ENCODE measurements around the gene WAS. TPM values are rescaled to one million over a fixed set of nuclear protein-coding genes. Genes with fewer than 3 reads are reported as not detected.

The WAS gene
- total and polyA plus RNA-seq, 2 of the 8 experiments (the other 6 are each of a cell fraction or from before 2014, with no cell fraction given): 0.63 to 0.65 TPM

DNA sequence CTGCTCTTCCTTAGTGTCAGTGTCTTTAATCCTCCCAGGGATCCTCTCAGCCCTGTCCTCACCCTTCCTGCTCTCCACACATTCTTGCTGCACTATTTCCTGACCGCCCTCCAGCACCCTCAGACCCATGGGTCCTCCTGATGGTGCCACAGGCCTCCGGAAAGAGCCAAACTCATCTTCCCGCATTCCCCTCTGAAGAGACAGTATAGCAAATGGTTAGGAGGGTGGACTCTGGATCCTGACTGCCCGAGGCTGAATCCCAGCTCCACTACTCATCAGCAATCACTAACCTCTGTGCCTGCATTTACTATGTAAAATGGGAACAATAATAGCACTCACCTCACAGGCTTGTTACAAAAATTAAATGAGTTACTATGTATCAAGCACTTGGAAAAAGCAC, 19.1 kb downstream of the WAS start:
- H3K23ac ChIP-seq (ENCODE audit: insufficient read length): no peak overlapping the region
- no peaks in the 10 kb centered on the region for H3K27me3 ChIP-seq (replicated peaks in 1 of 4; ENCODE audit: control insufficient read depth in 3 of 4, extremely low read depth in 1 of 4, insufficient read depth in 3 of 4, low read length in 3 of 4)
- no peaks in the 10 kb centered on the region for H3K23me2 ChIP-seq (ENCODE audit: low read depth, low read length)
- no peak overlapping the region for H4K5ac ChIP-seq (ENCODE audit: insufficient read length, low read depth, low read length)
- peaks cover 0 to 2% of the 10 kb centered on the region in 2 experiments; a peak in 1 of 4 replicates for H3K79me2 ChIP-seq (ENCODE audit: control insufficient read depth in 1 of 2, insufficient read depth in 2 of 2, low read length in 2 of 2)
- H2AK5ac ChIP-seq (ENCODE audit: low read depth, low read length): no peak overlapping the region
- H3K79me1 ChIP-seq (ENCODE audit: low read depth, low read length): no peaks in the 10 kb centered on the region
- H2BK5ac ChIP-seq (ENCODE audit: low read depth, low read length): no peak overlapping the region
- CTCF ChIA-PET (ENCODE audit: partially characterized antibody): no interaction called here
- no peak overlapping the region for H3K18ac ChIP-seq (ENCODE audit: extremely low read depth, low read length)
- H3K4me1 ChIP-seq (replicated peaks in 1 of 4; ENCODE audit: control insufficient read depth in 3 of 4, insufficient read depth in 4 of 4, low read length in 3 of 4): peaks cover 0 to 12% (median 4%) of the 10 kb centered on the region in 4 experiments; a peak in 3 of 7 replicates
- no peak overlapping the region for H3K14ac ChIP-seq (ENCODE audit: insufficient read length)
- no peak for DNase-seq (ENCODE audit: low read depth in 1 of 2, low spot score in 2 of 2)
- no peak overlapping the region for H2AFZ ChIP-seq (ENCODE audit: low read length)
- H3K9ac ChIP-seq (replicated peaks in 1 of 4; ENCODE audit: extremely low read depth in 1 of 4, low read depth in 3 of 4, low read length in 3 of 4): no peak overlapping the region
- no peak overlapping the region for H3K56ac ChIP-seq (replicated peaks; ENCODE audit: insufficient read length, low read depth, low read length)
- H3K4ac ChIP-seq (replicated peaks; ENCODE audit: insufficient read length, low read depth, low read length): no peak overlapping the region
- POLR2A ChIA-PET (ENCODE audit: partially characterized antibody): no interaction called here
- no peak overlapping the region for H4K8ac ChIP-seq (ENCODE audit: extremely low read depth, insufficient read depth, low read length)
- H2BK120ac ChIP-seq (replicated peaks; ENCODE audit: low read depth, low read length): no peak overlapping the region
- no peak for FAIRE-seq
- H3K4me3 ChIP-seq (ENCODE audit: extremely low read depth in 1 of 4, insufficient read depth in 2 of 4, low read depth in 3 of 4, low read length in 4 of 4): no peak overlapping the region
- H3K27ac ChIP-seq (ENCODE audit: low read depth, low read length): no peak overlapping the region
- no peak overlapping the region for H2BK12ac ChIP-seq (ENCODE audit: low read depth, low read length)
- no peak overlapping the region for H3K4me2 ChIP-seq (ENCODE audit: insufficient read depth in 1 of 2, low read depth in 2 of 2, low read length in 2 of 2)
- peaks cover 5 to 47% (median 32%) of the 10 kb centered on the region in 4 experiments; a peak in 6 of 8 replicates for H3K36me3 ChIP-seq (ENCODE audit: control insufficient read depth in 2 of 4, insufficient read depth in 4 of 4, low read length in 3 of 4)
- H4K20me1 ChIP-seq (replicated peaks in 1 of 2; ENCODE audit: control insufficient read depth in 1 of 2, insufficient read depth in 2 of 2, low read length in 2 of 2): peaks cover 2 to 8% of the 10 kb centered on the region in 2 experiments
- H2BK15ac ChIP-seq (ENCODE audit: low read length): no peak overlapping the region
- no peak for TF ChIP-seq NANOG (IDR thresholded peaks at IDR 0.05; ENCODE audit: insufficient read depth, low read depth, low read length, poor library complexity, severe bottlenecking)
- no peak for TF ChIP-seq HDAC6 (IDR thresholded peaks at IDR 0.05; ENCODE audit: low read depth, low read length)
- no peak for TF ChIP-seq POLR2AphosphoS5 (IDR thresholded peaks at IDR 0.05; ENCODE audit: low read depth, low read length)
- TF ChIP-seq SIN3A (conservative IDR thresholded peaks at IDR 0.05 in 1 of 2, IDR thresholded peaks at IDR 0.05 in 1 of 2; ENCODE audit: low read depth in 1 of 2, low read length in 2 of 2): no peak
- no peak for TF ChIP-seq SUZ12 (IDR thresholded peaks at IDR 0.05; ENCODE audit: low read length)
- no peak for TF ChIP-seq RAD21 (IDR thresholded peaks at IDR 0.05 in 1 of 2, conservative IDR thresholded peaks at IDR 0.05 in 1 of 2; ENCODE audit: low read depth in 2 of 2, low read length in 2 of 2)
- H2BK20ac ChIP-seq (ENCODE audit: low read length): no peak overlapping the region
- H3K9me3 ChIP-seq (ENCODE audit: insufficient read depth in 2 of 2, low read depth in 1 of 2, low read length in 1 of 2): no peaks in the 10 kb centered on the region
- no peak overlapping the region for H4K91ac ChIP-seq (replicated peaks; ENCODE audit: insufficient read length, low read length)
- 88% methylated on average over 3 of the region's 4 CpGs; no CpG with 5 or more reads in 1 of the 2 experiments for WGBS, 2 experiments (ENCODE audit: extremely low coverage in 1 of 2, insufficient coverage in 1 of 2, insufficient read length in 1 of 2, insufficient replicate concordance in 2 of 2, low coverage in 1 of 2, low lambda C conversion rate in 2 of 2, missing lambda C conversion rate in 1 of 2)

All from H1 (cell line).